Measurements from ENCODE around the gene SELENOK. TPM values are rescaled to one million over a fixed set of nuclear protein-coding genes. Genes with fewer than 3 reads are reported as not detected.

SELENOK gene
- total RNA-seq, 1 donor from 2014 or later = 76.6 TPM

DNA sequence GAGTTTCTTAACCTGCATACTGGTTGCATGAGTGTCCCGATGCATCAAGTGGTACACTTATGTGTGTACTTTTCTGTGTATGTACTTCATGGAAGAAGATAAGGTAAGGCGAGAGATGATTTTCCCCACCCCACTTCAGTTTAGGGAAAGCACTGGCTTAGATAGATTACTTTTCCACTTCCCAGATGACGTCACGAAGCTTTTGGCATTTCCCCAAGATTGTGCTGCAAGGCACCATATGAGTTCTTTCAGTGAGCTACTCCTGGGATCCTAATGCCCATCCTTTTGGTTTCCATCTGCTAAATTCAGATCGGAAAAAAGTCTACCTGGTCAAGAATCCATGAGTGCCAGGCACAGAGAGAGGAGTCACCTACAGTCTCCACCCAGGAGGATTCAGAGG is 40.8 kb downstream of the SELENOK start:
- Histone ChIP-seq H4K20me1 (ENCODE audit: low read depth) (peaks cover 6% of the 10 kb centered on the region), H3K36me3 (no peaks in the 10 kb centered on the region), H3K27me3 (peaks cover 27% of the 10 kb centered on the region), H3K27ac (no peak overlapping the region), H2AFZ (replicated peaks) (no peak overlapping the region), H3K4me2 (no peak overlapping the region), H3K4me3 (no peak overlapping the region), H3K9ac (no peak overlapping the region), H3K9me3 (ENCODE audit: low read depth) (no peaks in the 10 kb centered on the region), H3K4me1 (no peaks in the 10 kb centered on the region), H3K79me2 (ENCODE audit: low read depth) (no peaks in the 10 kb centered on the region), H3F3A (ENCODE audit: low read depth) (peaks cover 10% of the 10 kb centered on the region)
- Mint-ChIP-seq H3K4me3 (no peak overlapping the region), H3K4me1 (peaks cover 5% of the 10 kb centered on the region), H3K9me3 (no peaks in the 10 kb centered on the region), H3K27ac (no peak overlapping the region), H3K36me3 (no peaks in the 10 kb centered on the region), H3K27me3 (ENCODE audit: insufficient read depth, low read depth) (peaks cover 8% of the 10 kb centered on the region)
- TF ChIP-seq, protein P1, sequence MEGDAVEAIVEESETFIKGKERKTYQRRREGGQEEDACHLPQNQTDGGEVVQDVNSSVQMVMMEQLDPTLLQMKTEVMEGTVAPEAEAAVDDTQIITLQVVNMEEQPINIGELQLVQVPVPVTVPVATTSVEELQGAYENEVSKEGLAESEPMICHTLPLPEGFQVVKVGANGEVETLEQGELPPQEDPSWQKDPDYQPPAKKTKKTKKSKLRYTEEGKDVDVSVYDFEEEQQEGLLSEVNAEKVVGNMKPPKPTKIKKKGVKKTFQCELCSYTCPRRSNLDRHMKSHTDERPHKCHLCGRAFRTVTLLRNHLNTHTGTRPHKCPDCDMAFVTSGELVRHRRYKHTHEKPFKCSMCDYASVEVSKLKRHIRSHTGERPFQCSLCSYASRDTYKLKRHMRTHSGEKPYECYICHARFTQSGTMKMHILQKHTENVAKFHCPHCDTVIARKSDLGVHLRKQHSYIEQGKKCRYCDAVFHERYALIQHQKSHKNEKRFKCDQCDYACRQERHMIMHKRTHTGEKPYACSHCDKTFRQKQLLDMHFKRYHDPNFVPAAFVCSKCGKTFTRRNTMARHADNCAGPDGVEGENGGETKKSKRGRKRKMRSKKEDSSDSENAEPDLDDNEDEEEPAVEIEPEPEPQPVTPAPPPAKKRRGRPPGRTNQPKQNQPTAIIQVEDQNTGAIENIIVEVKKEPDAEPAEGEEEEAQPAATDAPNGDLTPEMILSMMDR (IDR thresholded peaks at IDR 0.05) = no peak
- TF ChIP-seq EZH2phosphoT487 (IDR thresholded peaks at IDR 0.05) (no peak), EZH2 (IDR thresholded peaks at IDR 0.05) (no peak)
- DNase-seq (ENCODE audit: low spot score) = no peak

DNA sequence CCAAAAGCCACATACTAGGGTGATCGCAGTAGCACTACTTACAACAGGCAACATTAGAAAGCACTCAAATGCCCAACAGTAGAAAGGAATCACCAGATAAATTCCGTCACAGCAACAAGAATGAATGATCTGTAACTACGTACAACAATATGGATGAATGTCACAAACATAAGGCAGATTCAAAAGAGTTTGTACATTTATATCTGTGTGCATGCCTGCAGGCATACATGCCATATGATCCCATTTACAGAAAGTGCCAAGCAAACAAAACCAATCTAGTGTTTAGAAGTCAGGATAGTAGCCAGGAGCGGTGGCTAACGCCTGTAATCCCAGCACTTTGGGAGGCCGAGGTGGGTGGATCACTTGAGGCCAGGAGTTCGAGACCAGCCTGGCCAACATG is 41.7 kb downstream of the SELENOK start:
- no peak overlapping the region for H3K9ac ChIP-seq

DNA sequence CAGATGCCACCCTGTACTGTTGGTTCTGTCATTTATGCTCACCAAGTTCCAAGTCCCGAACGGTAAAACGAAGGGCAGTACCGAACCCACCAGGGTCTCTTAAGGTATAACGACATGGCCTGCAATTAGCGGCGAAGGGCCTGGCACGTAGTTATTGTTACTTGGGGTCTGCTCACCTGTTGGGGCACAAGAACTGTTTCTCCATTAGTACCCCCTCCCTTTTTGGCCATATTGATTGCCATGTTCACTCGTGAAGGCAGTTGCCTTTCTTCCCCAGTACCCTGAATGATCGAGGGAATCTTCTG is 44.9 kb downstream of the SELENOK start:
- H3K4me1 Mint-ChIP-seq = peaks cover 26% of the 10 kb centered on the region
- no peak overlapping the region for H3K27ac Mint-ChIP-seq
- Histone ChIP-seq H3K9ac (no peak overlapping the region), H2AFZ (replicated peaks) (peak overlapping the region; percentile 97), H3F3A (ENCODE audit: low read depth) (peaks cover 24% of the 10 kb centered on the region), H3K4me1 (peaks cover 11% of the 10 kb centered on the region), H3K4me3 (peak overlapping the region; percentile 61), H3K4me2 (peak overlapping the region; percentile 86), H3K27ac (no peak overlapping the region), H3K27me3 (peaks cover 30% of the 10 kb centered on the region), H3K36me3 (no peaks in the 10 kb centered on the region), H3K9me3 (ENCODE audit: low read depth) (no peaks in the 10 kb centered on the region), H3K79me2 (ENCODE audit: low read depth) (no peaks in the 10 kb centered on the region), H4K20me1 (ENCODE audit: low read depth) (peaks cover 31% of the 10 kb centered on the region)
- no peaks in the 10 kb centered on the region for H3K36me3 Mint-ChIP-seq
- H3K27me3 Mint-ChIP-seq (ENCODE audit: insufficient read depth, low read depth) = peaks cover 20% of the 10 kb centered on the region
- no peak for DNase-seq (ENCODE audit: low spot score)
- TF ChIP-seq EZH2phosphoT487 (IDR thresholded peaks at IDR 0.05) (no peak), EZH2 (IDR thresholded peaks at IDR 0.05) (no peak)
- TF ChIP-seq, protein P1 (IDR thresholded peaks at IDR 0.05) = no peak
- no peaks in the 10 kb centered on the region for H3K9me3 Mint-ChIP-seq
- peak overlapping the region; percentile 85 for H3K4me3 Mint-ChIP-seq

More for the DNA sequence above, 41.7 kb downstream of the SELENOK start:
- Histone ChIP-seq H3K27ac (no peak overlapping the region), H3K4me3 (no peak overlapping the region), H3K9me3 (ENCODE audit: low read depth) (no peaks in the 10 kb centered on the region), H3K79me2 (ENCODE audit: low read depth) (no peaks in the 10 kb centered on the region), H3F3A (ENCODE audit: low read depth) (peaks cover 20% of the 10 kb centered on the region), H3K4me2 (no peak overlapping the region), H2AFZ (replicated peaks) (no peak overlapping the region), H4K20me1 (ENCODE audit: low read depth) (peaks cover 9% of the 10 kb centered on the region), H3K27me3 (peaks cover 30% of the 10 kb centered on the region), H3K36me3 (no peaks in the 10 kb centered on the region), H3K4me1 (no peaks in the 10 kb centered on the region)
- Mint-ChIP-seq H3K4me1 (peaks cover 8% of the 10 kb centered on the region), H3K4me3 (no peak overlapping the region), H3K9me3 (no peaks in the 10 kb centered on the region), H3K27me3 (ENCODE audit: insufficient read depth, low read depth) (peaks cover 11% of the 10 kb centered on the region), H3K36me3 (no peaks in the 10 kb centered on the region), H3K27ac (no peak overlapping the region)
- TF ChIP-seq EZH2 (IDR thresholded peaks at IDR 0.05) (no peak), EZH2phosphoT487 (IDR thresholded peaks at IDR 0.05) (no peak)
- TF ChIP-seq, protein P1 (IDR thresholded peaks at IDR 0.05) = no peak
- DNase-seq (ENCODE audit: low spot score) = no peak
